PFSK-1 (cell line): ENCODE measurements around the gene CD101.

ENCODE experiments used
- FOXP2 ChIP-seq: optimal IDR thresholded peaks from 2 replicates; pipeline ENCODE3; 2011; ENCODE audit warnings: borderline replicate concordance, control low read depth, inconsistent platforms; ENCODE audit not compliant: insufficient read depth; ENCODE audit errors: extremely low read length, extremely low read depth
- POLR2AphosphoS5 ChIP-seq: IDR thresholded peaks from 2 replicates; pipeline ENCODE4 v1.6.1; 2012; ENCODE audit warnings: low read depth, mild to moderate bottlenecking, control low read depth, low read length, moderate library complexity
- REST ChIP-seq, 2 experiments: IDR thresholded peaks; 2 replicates each; pipeline versions ENCODE4 v1.6.1 to v1.8.0; 2011 to 2012; ENCODE audit warnings: low read depth in 2 of 2, low read length in 2 of 2, control low read depth in 1 of 2, inconsistent platforms in 1 of 2, mild to moderate bottlenecking in 1 of 2, moderate library complexity in 1 of 2; ENCODE audit not compliant: insufficient read depth in 1 of 2
- SIN3A ChIP-seq: IDR thresholded peaks from 2 replicates; pipeline ENCODE4 v1.6.1; 2012; ENCODE audit warnings: mild to moderate bottlenecking, low read length, moderate library complexity, borderline replicate concordance; ENCODE audit not compliant: insufficient read depth
- TAF1 ChIP-seq: IDR thresholded peaks from 2 replicates; pipeline ENCODE4 v1.6.1; 2012; ENCODE audit warnings: low read length, control low read depth, borderline replicate concordance; ENCODE audit not compliant: insufficient read depth

CD101 gene

GRCh38 chr1:117017648-117018047 is 16.1 kb downstream of the CD101 start:
- TF ChIP-seq TAF1 (no peak), POLR2AphosphoS5 (no peak), REST (IDR thresholded peaks at IDR 0.05; ENCODE audit: insufficient read depth in 1 of 2, low read depth in 2 of 2, low read length in 2 of 2) (no peak), FOXP2 (no peak), SIN3A (no peak)

- no peak for TF ChIP-seq FOXP2
Observed at GRCh38 chr1:117020526-117021156, 19.1 kb downstream of the CD101 start.

- TF ChIP-seq SIN3A, result no peak
Observed at GRCh38 chr1:117022114-117022513, 20.6 kb downstream of the CD101 start.

- no peak for TF ChIP-seq FOXP2
- no peak for TF ChIP-seq POLR2AphosphoS5
- TF ChIP-seq SIN3A, result no peak
- TF ChIP-seq TAF1, result no peak
- TF ChIP-seq REST (IDR thresholded peaks at IDR 0.05; ENCODE audit: insufficient read depth in 1 of 2, low read depth in 2 of 2, low read length in 2 of 2), result no peak
Observed at GRCh38 chr1:117025568-117025967, 24.0 kb downstream of the CD101 start.

- TF ChIP-seq SIN3A (no peak), FOXP2 (no peak), REST (IDR thresholded peaks at IDR 0.05; ENCODE audit: insufficient read depth in 1 of 2, low read depth in 2 of 2, low read length in 2 of 2) (no peak), POLR2AphosphoS5 (no peak), TAF1 (no peak)
Observed at GRCh38 chr1:117026361-117026760, 24.8 kb downstream of the CD101 start.

GRCh38 chr1:117029685-117030084 is 28.1 kb downstream of the CD101 start:
- TF ChIP-seq POLR2AphosphoS5, result no peak
- no peak for TF ChIP-seq SIN3A
- no peak for TF ChIP-seq REST (IDR thresholded peaks at IDR 0.05; ENCODE audit: insufficient read depth in 1 of 2, low read depth in 2 of 2, low read length in 2 of 2)
